HepG2 (cell line): ENCODE measurements around the gene ZSCAN31. TPM values are rescaled to one million over a fixed set of nuclear protein-coding genes. Genes with fewer than 3 reads are reported as not detected.

Experiments
- ARNT ChIP-seq: fragments of 450-650 bp; IDR thresholded peaks from 2 replicates; pipeline ENCODE4 v1.6.1; 2017
- CCAR2 ChIP-seq: fragments of 200-400 bp; formaldehyde crosslinking; optimal IDR thresholded peaks from 2 replicates; pipeline ENCODE3; 2018; ENCODE audit warnings: low read depth, mild to moderate bottlenecking, low read length, moderate library complexity
- GPN1 ChIP-seq: sonication (generic); formaldehyde crosslinking; IDR thresholded peaks from 2 replicates; pipeline ENCODE4 v1.5.1; 2020; ENCODE audit warnings: missing genetic modification reagents, borderline replicate concordance
- HDAC6 ChIP-seq: fragments of 200-600 bp; sonication (generic); IDR thresholded peaks from 2 replicates; pipeline ENCODE4 v1.7.0; 2017; ENCODE audit warnings: mild to moderate bottlenecking, antibody characterized with exemption, low read length, low read depth
- HMG20B ChIP-seq: conservative IDR thresholded peaks from 2 replicates; pipeline ENCODE4 v1.6.1; 2016; ENCODE audit warnings: missing genetic modification reagents, missing compliant biosample characterization
- KLF6 ChIP-seq: IDR thresholded peaks from 2 replicates; pipeline ENCODE4 v1.8.0; 2016; ENCODE audit warnings: missing biosample characterization, missing genetic modification reagents
- LRRFIP1 ChIP-seq: sonication (generic); formaldehyde crosslinking; conservative IDR thresholded peaks from 2 replicates; pipeline ENCODE4 v1.4.0; 2020; ENCODE audit warnings: missing genetic modification reagents
- MLLT10 ChIP-seq: sonication (generic); formaldehyde crosslinking; IDR thresholded peaks from 2 replicates; pipeline ENCODE4 v1.4.0; 2020; ENCODE audit warnings: missing genetic modification reagents
- NONO ChIP-seq, 2 experiments: fragments of 450-650 bp in 1 of 2; sonication (generic) in 1 of 2; formaldehyde crosslinking in 1 of 2; IDR thresholded peaks in 1 of 2; conservative IDR thresholded peaks in 1 of 2; 2 replicates each; pipeline versions ENCODE4 v1.6.1 to v1.8.0; 2017 to 2022; ENCODE audit warnings: mild to moderate bottlenecking in 1 of 2, missing genetic modification reagents in 1 of 2, moderate library complexity in 1 of 2
- REL ChIP-seq: sonication (generic); formaldehyde crosslinking; conservative IDR thresholded peaks from 2 replicates; pipeline ENCODE4 v1.8.0; 2022; ENCODE audit warnings: mild to moderate bottlenecking, missing genetic modification reagents, moderate library complexity
- RORA ChIP-seq: sonication (generic); formaldehyde crosslinking; IDR thresholded peaks from 2 replicates; pipeline ENCODE4 v1.5.0; 2020; ENCODE audit warnings: mild to moderate bottlenecking, missing genetic modification reagents, moderate library complexity
- SCMH1 ChIP-seq: sonication (generic); formaldehyde crosslinking; IDR thresholded peaks from 2 replicates; pipeline ENCODE4 v1.9.0; 2021; ENCODE audit warnings: missing genetic modification reagents, mild to moderate bottlenecking, borderline replicate concordance
- SRY ChIP-seq: sonication (generic); formaldehyde crosslinking; IDR thresholded peaks from 2 replicates; pipeline ENCODE4 v1.8.0; 2022; ENCODE audit warnings: mild to moderate bottlenecking, missing genetic modification reagents
- STAG1 ChIP-seq: sonication (generic); formaldehyde crosslinking; IDR thresholded peaks from 2 replicates; pipeline ENCODE4 v1.4.0; 2020; ENCODE audit warnings: missing genetic modification reagents
- SUZ12 ChIP-seq: fragments of 150-350 bp; IDR thresholded peaks from 2 replicates; pipeline ENCODE4 v1.6.1; 2014; ENCODE audit warnings: low read depth, low read length
- THYN1 ChIP-seq: sonication (generic); formaldehyde crosslinking; IDR thresholded peaks from 2 replicates; pipeline ENCODE4 v1.8.1; 2023; ENCODE audit warnings: low read depth, mild to moderate bottlenecking, moderate library complexity, missing genetic modification reagents, borderline replicate concordance
- ZFP62 ChIP-seq: sonication (generic); formaldehyde crosslinking; IDR thresholded peaks from 2 replicates; pipeline ENCODE4 v1.4.0; 2020; ENCODE audit warnings: missing genetic modification reagents
- ZMYM2 ChIP-seq: sonication (generic); formaldehyde crosslinking; IDR thresholded peaks from 2 replicates; pipeline ENCODE4 v1.8.0; 2022; ENCODE audit warnings: mild to moderate bottlenecking, missing genetic modification reagents
- ZNF484 ChIP-seq: sonication (generic); formaldehyde crosslinking; IDR thresholded peaks from 2 replicates; pipeline ENCODE4 v1.5.1; 2020; ENCODE audit warnings: mild to moderate bottlenecking, low read depth, missing genetic modification reagents, borderline replicate concordance
- ZNF549 ChIP-seq: sonication (generic); formaldehyde crosslinking; IDR thresholded peaks from 2 replicates; pipeline ENCODE4 v1.5.0; 2020; ENCODE audit warnings: missing genetic modification reagents
- ZNF713 ChIP-seq: sonication (generic); formaldehyde crosslinking; IDR thresholded peaks from 2 replicates; pipeline ENCODE4 v1.4.0; 2020; ENCODE audit warnings: mild to moderate bottlenecking, missing genetic modification reagents
- ZNF878 ChIP-seq: sonication (generic); formaldehyde crosslinking; IDR thresholded peaks from 2 replicates; pipeline ENCODE4 v1.8.1; 2023; ENCODE audit warnings: mild to moderate bottlenecking, missing genetic modification reagents, moderate library complexity
- polyA plus RNA-seq, 8 experiments: library from polyadenylated mRNA; depleted of rRNA in 3 of 8; stranded (reverse) in 7 of 8; unstranded in 1 of 8; fragments of >200 nt; fragmentation: Illumina TruSeq in 4 of 8; extraction: Trizol in 4 of 8; gene quantifications; 2 replicates each; pipeline versions ENCODE4 v1.2.1 to v1.2.3, GENCODE V29; 2011 to 2016; ENCODE audit warnings: low read depth in 4 of 8, missing spikeins in 1 of 8, mixed read lengths in 1 of 8; ENCODE audit not compliant: insufficient read depth in 1 of 8
- total RNA-seq, 5 experiments: library from RNA; depleted of rRNA; stranded (reverse); fragments of >200 nt; fragmentation: Illumina TruSeq; extraction: Trizol; gene quantifications; 2 replicates each; pipeline ENCODE4 v1.2.3, GENCODE V29; 2016; ENCODE audit warnings: low read depth in 1 of 5
- TF ChIP-seq, protein P1 (sequence below): sonication (generic); formaldehyde crosslinking; IDR thresholded peaks from 2 replicates; pipeline ENCODE4 v1.8.1; 2023; ENCODE audit warnings: mild to moderate bottlenecking, inconsistent platforms, moderate library complexity, missing genetic modification reagents, borderline replicate concordance
- TF ChIP-seq, protein P2 (sequence below): sonication (generic); formaldehyde crosslinking; IDR thresholded peaks from 2 replicates; pipeline ENCODE4 v1.8.0; 2022; ENCODE audit warnings: mild to moderate bottlenecking, missing genetic modification reagents
- TF ChIP-seq, protein P3 (sequence below): sonication (generic); formaldehyde crosslinking; IDR thresholded peaks from 2 replicates; pipeline ENCODE4 v1.8.0; 2022; ENCODE audit warnings: mild to moderate bottlenecking, missing genetic modification reagents, moderate library complexity

The ZSCAN31 gene
- total and polyA plus RNA-seq, 2 of the 13 experiments (the other 11 are each of a cell fraction or from before 2014, with no cell fraction given) = 5.3 to 6.2 TPM

DNA sequence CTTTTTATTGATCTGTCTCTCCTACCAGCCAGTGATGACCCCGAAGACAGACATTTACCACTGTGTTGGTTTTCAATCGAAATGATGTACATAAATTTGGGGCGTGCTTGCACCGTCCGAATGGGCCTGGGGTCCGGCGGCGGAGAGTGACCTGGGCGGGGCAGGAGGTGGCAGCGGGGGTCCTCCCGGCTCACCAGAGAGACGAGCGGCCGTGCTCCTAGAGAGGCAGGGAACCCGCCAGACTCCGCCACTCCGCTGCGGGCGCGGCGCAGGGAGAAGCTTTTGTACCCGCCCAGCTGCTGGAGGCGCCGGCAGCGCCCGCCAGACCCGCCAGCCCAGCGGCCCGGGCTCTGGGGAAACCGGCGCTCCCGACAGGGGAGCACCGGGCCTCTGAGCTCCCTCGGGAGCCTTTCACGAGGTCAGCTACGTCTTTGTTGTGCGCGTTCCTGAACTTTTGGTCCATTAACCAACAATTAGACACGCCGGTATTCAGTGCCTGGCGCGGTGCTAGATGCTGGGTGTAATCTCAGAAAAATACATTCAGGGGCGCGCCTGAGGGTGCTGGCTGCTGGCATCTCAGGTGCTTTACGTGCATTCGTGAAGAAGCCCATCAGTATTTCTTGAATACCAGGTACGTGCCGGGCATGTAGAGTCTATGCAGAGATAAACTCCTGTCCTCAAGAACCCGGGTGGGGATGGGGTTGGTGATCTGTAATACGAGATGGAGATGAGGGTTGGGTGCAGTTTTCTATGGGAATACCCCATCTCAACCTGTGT, 54.5 kb downstream of the ZSCAN31 start, which contains the start of gene PGBD1 (continued):
- TF ChIP-seq, protein P1, sequence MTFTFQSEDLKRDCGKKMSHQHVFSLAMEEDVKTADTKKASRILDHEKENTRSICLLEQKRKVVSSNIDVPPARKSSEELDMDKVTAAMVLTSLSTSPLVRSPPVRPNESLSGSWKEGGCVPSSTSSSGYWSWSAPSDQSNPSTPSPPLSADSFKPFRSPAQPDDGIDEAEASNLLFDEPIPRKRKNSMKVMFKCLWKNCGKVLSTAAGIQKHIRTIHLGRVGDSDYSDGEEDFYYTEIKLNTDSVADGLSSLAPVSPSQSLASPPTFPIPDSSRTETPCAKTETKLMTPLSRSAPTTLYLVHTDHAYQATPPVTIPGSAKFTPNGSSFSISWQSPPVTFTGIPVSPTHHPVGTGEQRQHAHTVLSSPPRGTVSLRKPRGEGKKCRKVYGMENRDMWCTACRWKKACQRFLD (CRISPR knock-in tag) = 0 out of 2 replicates have a peak, but pooled peaks have one; percentile 29
- no peak for TF ChIP-seq NONO (IDR thresholded peaks at IDR 0.05)
- TF ChIP-seq NONO (CRISPR knock-in tag; conservative IDR thresholded peaks at IDR 0.05) = peak; percentile 80
- no peak for TF ChIP-seq ZFP62
- TF ChIP-seq ZNF878 (CRISPR knock-in tag) = no peak
- TF ChIP-seq MLLT10 = no peak
- TF ChIP-seq REL (CRISPR knock-in tag) = no peak; the same call in 1 of the 2 replicates
- TF ChIP-seq THYN1 (CRISPR knock-in tag) = no peak
- no peak for TF ChIP-seq SUZ12
- TF ChIP-seq, protein P2, sequence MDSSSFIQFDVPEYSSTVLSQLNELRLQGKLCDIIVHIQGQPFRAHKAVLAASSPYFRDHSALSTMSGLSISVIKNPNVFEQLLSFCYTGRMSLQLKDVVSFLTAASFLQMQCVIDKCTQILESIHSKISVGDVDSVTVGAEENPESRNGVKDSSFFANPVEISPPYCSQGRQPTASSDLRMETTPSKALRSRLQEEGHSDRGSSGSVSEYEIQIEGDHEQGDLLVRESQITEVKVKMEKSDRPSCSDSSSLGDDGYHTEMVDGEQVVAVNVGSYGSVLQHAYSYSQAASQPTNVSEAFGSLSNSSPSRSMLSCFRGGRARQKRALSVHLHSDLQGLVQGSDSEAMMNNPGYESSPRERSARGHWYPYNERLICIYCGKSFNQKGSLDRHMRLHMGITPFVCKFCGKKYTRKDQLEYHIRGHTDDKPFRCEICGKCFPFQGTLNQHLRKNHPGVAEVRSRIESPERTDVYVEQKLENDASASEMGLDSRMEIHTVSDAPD (CRISPR knock-in tag) = no peak
- TF ChIP-seq, protein P3, sequence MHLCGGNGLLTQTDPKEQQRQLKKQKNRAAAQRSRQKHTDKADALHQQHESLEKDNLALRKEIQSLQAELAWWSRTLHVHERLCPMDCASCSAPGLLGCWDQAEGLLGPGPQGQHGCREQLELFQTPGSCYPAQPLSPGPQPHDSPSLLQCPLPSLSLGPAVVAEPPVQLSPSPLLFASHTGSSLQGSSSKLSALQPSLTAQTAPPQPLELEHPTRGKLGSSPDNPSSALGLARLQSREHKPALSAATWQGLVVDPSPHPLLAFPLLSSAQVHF = no peak
- TF ChIP-seq CCAR2 = no peak
- TF ChIP-seq GPN1 = no peak
- TF ChIP-seq STAG1 (CRISPR knock-in tag) = peak; percentile 49
- no peak for TF ChIP-seq ZNF549 (CRISPR knock-in tag)
- no peak for TF ChIP-seq ZNF484
- TF ChIP-seq SRY (CRISPR knock-in tag) = 0 out of 2 replicates have a peak, but pooled peaks have one; percentile 25
- TF ChIP-seq ZNF713 (CRISPR knock-in tag) = no peak; the same call in 1 of the 2 replicates
- no peak for TF ChIP-seq HDAC6
- 0 out of 2 replicates have a peak, but pooled peaks have one; percentile 48 for TF ChIP-seq ZMYM2 (CRISPR knock-in tag)
- no peak; the same call in 1 of the 2 replicates for TF ChIP-seq HMG20B (CRISPR knock-in tag)
- TF ChIP-seq RORA = no peak
- TF ChIP-seq SCMH1 (CRISPR knock-in tag) = no peak
- no peak for TF ChIP-seq LRRFIP1
- no peak for TF ChIP-seq ARNT
- peak; percentile 78; the same call in 1 of the 2 replicates for TF ChIP-seq KLF6 (CRISPR knock-in tag)
